A673 (cell line): Measurements from ENCODE around the gene S100A3.

ENCODE experiments used
- EZH2 ChIP-seq: fragments of 200-600 bp; sonication (generic); IDR thresholded peaks from 2 replicates; pipeline ENCODE4 v1.6.1; 2017; ENCODE audit warnings: borderline replicate concordance, low read depth, mild to moderate bottlenecking, mixed read lengths, antibody characterized with exemption, low read length; ENCODE audit not compliant: poor library complexity, severe bottlenecking
- TF ChIP-seq, protein P1 (sequence below): fragments of 300-800, 200-600 bp; sonication (generic); conservative IDR thresholded peaks from 2 replicates; pipeline ENCODE4 v1.5.1; 2017; ENCODE audit warnings: low read depth, mild to moderate bottlenecking, antibody characterized with exemption, low read length, moderate library complexity, mixed read lengths

DNA sequence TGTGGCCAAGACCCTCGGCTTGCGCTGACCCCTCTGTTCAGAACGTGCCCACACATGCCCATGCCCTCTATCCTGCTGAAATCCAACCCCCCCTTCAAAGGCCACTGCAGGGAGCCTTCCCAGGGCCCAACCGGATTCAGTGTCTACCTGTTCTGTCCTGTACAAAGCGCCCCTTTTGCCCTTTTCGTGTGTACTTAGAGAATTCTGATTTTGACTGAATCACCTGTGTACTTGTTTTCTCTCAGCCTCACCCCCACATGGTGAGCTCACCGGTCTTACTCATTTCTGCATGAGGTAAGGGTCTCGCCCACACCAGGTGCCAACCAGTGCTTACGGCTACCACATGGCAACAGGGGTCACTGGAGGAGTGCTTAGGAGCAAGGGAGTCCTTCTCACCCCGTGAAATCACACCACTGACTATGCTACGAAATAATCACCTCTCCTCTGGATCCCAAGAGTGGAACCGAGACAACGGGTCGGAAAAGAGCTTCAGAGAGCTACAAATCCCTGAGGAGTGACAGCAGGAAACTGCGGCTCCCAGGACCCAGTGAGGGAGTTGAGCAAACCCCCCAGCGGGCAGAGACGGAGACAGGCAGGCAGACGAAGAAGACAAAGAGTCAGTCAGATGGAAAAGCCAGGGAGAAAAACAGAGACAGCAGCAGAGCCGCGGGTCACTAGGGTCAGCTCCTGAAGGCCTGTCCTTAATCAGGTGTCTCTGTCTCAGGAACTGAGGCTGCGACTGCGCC is 18.7 kb upstream of the S100A3 start:
- TF ChIP-seq, protein P1, sequence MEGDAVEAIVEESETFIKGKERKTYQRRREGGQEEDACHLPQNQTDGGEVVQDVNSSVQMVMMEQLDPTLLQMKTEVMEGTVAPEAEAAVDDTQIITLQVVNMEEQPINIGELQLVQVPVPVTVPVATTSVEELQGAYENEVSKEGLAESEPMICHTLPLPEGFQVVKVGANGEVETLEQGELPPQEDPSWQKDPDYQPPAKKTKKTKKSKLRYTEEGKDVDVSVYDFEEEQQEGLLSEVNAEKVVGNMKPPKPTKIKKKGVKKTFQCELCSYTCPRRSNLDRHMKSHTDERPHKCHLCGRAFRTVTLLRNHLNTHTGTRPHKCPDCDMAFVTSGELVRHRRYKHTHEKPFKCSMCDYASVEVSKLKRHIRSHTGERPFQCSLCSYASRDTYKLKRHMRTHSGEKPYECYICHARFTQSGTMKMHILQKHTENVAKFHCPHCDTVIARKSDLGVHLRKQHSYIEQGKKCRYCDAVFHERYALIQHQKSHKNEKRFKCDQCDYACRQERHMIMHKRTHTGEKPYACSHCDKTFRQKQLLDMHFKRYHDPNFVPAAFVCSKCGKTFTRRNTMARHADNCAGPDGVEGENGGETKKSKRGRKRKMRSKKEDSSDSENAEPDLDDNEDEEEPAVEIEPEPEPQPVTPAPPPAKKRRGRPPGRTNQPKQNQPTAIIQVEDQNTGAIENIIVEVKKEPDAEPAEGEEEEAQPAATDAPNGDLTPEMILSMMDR: no peak
- TF ChIP-seq EZH2: no peak
